SK-N-SH treated with all-trans-retinoic acid at 6 μM for 48 hours (cell line): Measurements from ENCODE around the gene TBC1D7.

Experiments
- ATAC-seq: fragments of 200-7000 bp; cut with Tn5 transposase; 3 replicates; pipeline ENCODE4 v1.9.1; 2020; ENCODE audit warnings: mild to moderate bottlenecking, moderate library complexity
- ARNTL ChIP-seq: fragments of 450-650 bp; formaldehyde crosslinking; IDR thresholded peaks from 2 replicates; pipeline ENCODE4 v1.5.0; 2020; ENCODE audit warnings: low read depth, mild to moderate bottlenecking, moderate library complexity, borderline replicate concordance
- BACH2 ChIP-seq: fragments of 250-450 bp; sonication (Bioruptor Pico); IDR thresholded peaks from 2 replicates; pipeline ENCODE4 v1.9.0; 2021; ENCODE audit warnings: mild to moderate bottlenecking, borderline replicate concordance
- CREB5 ChIP-seq: fragments of 250-450 bp; sonication (Bioruptor Pico); IDR thresholded peaks from 2 replicates; pipeline ENCODE4 v1.5.1; 2020; ENCODE audit warnings: low read depth, mild to moderate bottlenecking, moderate library complexity
- CSDC2 ChIP-seq: fragments of 250-450 bp; sonication (Bioruptor Pico); IDR thresholded peaks from 2 replicates; pipeline ENCODE4 v1.5.0; 2020; ENCODE audit warnings: mild to moderate bottlenecking, moderate library complexity
- CSRNP3 ChIP-seq: fragments of 250-450 bp; sonication (Bioruptor Pico); IDR thresholded peaks from 2 replicates; pipeline ENCODE4 v1.5.1; 2021; ENCODE audit warnings: mild to moderate bottlenecking, moderate library complexity
- ESRRG ChIP-seq: fragments of 250-450 bp; sonication (Bioruptor Pico); IDR thresholded peaks from 2 replicates; pipeline ENCODE4 v1.6.1; 2021; ENCODE audit warnings: mild to moderate bottlenecking
- GLIS3 ChIP-seq: fragments of 250-450 bp; sonication (Bioruptor Pico); IDR thresholded peaks from 2 replicates; pipeline ENCODE4 v1.5.0; 2020; ENCODE audit warnings: mild to moderate bottlenecking, moderate library complexity
- ISL1 ChIP-seq: fragments of 250-450 bp; sonication (Bioruptor Pico); IDR thresholded peaks from 2 replicates; pipeline ENCODE4 v2.1.2; 2022; ENCODE audit warnings: mild to moderate bottlenecking, moderate library complexity
- OSR1 ChIP-seq: fragments of 250-450 bp; sonication (Bioruptor Pico); IDR thresholded peaks from 2 replicates; pipeline ENCODE4 v1.8.0; 2022; ENCODE audit warnings: moderate library complexity, mild to moderate bottlenecking, inconsistent platforms
- PATZ1 ChIP-seq: fragments of 250-450 bp; sonication (Bioruptor Pico); IDR thresholded peaks from 2 replicates; pipeline ENCODE4 v1.8.0; 2020; ENCODE audit warnings: mild to moderate bottlenecking, moderate library complexity, borderline replicate concordance
- POU6F1 ChIP-seq: fragments of 250-450 bp; sonication (Bioruptor Pico); IDR thresholded peaks from 2 replicates; pipeline ENCODE4 v1.8.0; 2021; ENCODE audit warnings: low read depth, mild to moderate bottlenecking, moderate library complexity, borderline replicate concordance
- PPARA ChIP-seq: fragments of 250-450 bp; sonication (Bioruptor Pico); IDR thresholded peaks from 2 replicates; pipeline ENCODE4 v1.5.0; 2020; ENCODE audit warnings: mild to moderate bottlenecking, borderline replicate concordance
- SNAI2 ChIP-seq: fragments of 250-450 bp; sonication (Bioruptor Pico); IDR thresholded peaks from 2 replicates; pipeline ENCODE4 v1.5.0; 2020; ENCODE audit warnings: mild to moderate bottlenecking, moderate library complexity
- TCF4 ChIP-seq: fragments of 250-450 bp; sonication (Bioruptor Pico); IDR thresholded peaks from 2 replicates; pipeline ENCODE4 v1.8.0; 2021; ENCODE audit warnings: mild to moderate bottlenecking, moderate library complexity, borderline replicate concordance
- TOX ChIP-seq: fragments of 250-450 bp; sonication (Bioruptor Pico); IDR thresholded peaks from 2 replicates; pipeline ENCODE4 v1.8.0; 2021; ENCODE audit warnings: mild to moderate bottlenecking, moderate library complexity, borderline replicate concordance
- ZC3H10 ChIP-seq: fragments of 250-450 bp; sonication (Bioruptor Pico); IDR thresholded peaks from 2 replicates; pipeline ENCODE4 v1.5.1; 2021; ENCODE audit warnings: mild to moderate bottlenecking, moderate library complexity
- ZFP30 ChIP-seq: fragments of 450-650 bp; formaldehyde crosslinking; IDR thresholded peaks from 2 replicates; pipeline ENCODE4 v1.5.0; 2022; ENCODE audit warnings: mild to moderate bottlenecking, moderate library complexity
- ZNF565 ChIP-seq: fragments of 450-650 bp; formaldehyde crosslinking; conservative IDR thresholded peaks from 2 replicates; pipeline ENCODE4 v1.5.0; 2020; ENCODE audit warnings: low read depth, mild to moderate bottlenecking, moderate library complexity
- ZNF70 ChIP-seq: fragments of 450-650 bp; formaldehyde crosslinking; IDR thresholded peaks from 2 replicates; pipeline ENCODE4 v1.5.0; 2020; ENCODE audit warnings: mild to moderate bottlenecking, moderate library complexity
- ZNF8 ChIP-seq: fragments of 450-650 bp; formaldehyde crosslinking; IDR thresholded peaks from 2 replicates; pipeline ENCODE4 v1.5.0; 2020; ENCODE audit warnings: mild to moderate bottlenecking, moderate library complexity

The TBC1D7 gene

GRCh38 chr6:13268913-13269518 is 59.3 kb downstream of the TBC1D7 start:
- no peak for TF ChIP-seq ZFP30

GRCh38 chr6:13267142-13267651 is 61.1 kb downstream of the TBC1D7 start:
- ATAC-seq: no peak

More at GRCh38 chr6:13268913-13269518, 59.3 kb downstream of the TBC1D7 start:
- ATAC-seq: no peak

GRCh38 chr6:13263669-13264068 is 64.7 kb downstream of the TBC1D7 start:
- ATAC-seq: no peak
- TF ChIP-seq ISL1 (CRISPR knock-in tag): no peak
- no peak for TF ChIP-seq ZNF70 (CRISPR knock-in tag)
- TF ChIP-seq BACH2 (CRISPR knock-in tag): no peak
- no peak for TF ChIP-seq ZNF8
- TF ChIP-seq ESRRG (CRISPR knock-in tag): no peak
- no peak for TF ChIP-seq TOX

More at GRCh38 chr6:13267142-13267651, 61.1 kb downstream of the TBC1D7 start:
- no peak for TF ChIP-seq CREB5 (CRISPR knock-in tag)
- no peak for TF ChIP-seq ZC3H10 (CRISPR knock-in tag)
- no peak for TF ChIP-seq ZFP30
- TF ChIP-seq TOX: no peak
- TF ChIP-seq ARNTL (CRISPR knock-in tag): no peak

- no peak for TF ChIP-seq POU6F1 (CRISPR knock-in tag)
- TF ChIP-seq ESRRG (CRISPR knock-in tag): no peak
- no peak for TF ChIP-seq GLIS3 (CRISPR knock-in tag)
- no peak for TF ChIP-seq SNAI2 (CRISPR knock-in tag)
- TF ChIP-seq ISL1 (CRISPR knock-in tag): no peak
- no peak for TF ChIP-seq ZFP30
- TF ChIP-seq OSR1 (CRISPR knock-in tag): no peak
- no peak for TF ChIP-seq PPARA
- TF ChIP-seq ZNF8: no peak
- no peak for TF ChIP-seq CSRNP3 (CRISPR knock-in tag)
- TF ChIP-seq PATZ1 (CRISPR knock-in tag): no peak
- TF ChIP-seq TOX: no peak
- no peak for ATAC-seq
Measured at GRCh38 chr6:13262302-13263230, 65.8 kb downstream of the TBC1D7 start.

GRCh38 chr6:13261464-13261994 is 66.8 kb downstream of the TBC1D7 start:
- ATAC-seq: no peak
- TF ChIP-seq CSDC2 (CRISPR knock-in tag): no peak
- TF ChIP-seq POU6F1 (CRISPR knock-in tag): no peak
- TF ChIP-seq OSR1 (CRISPR knock-in tag): no peak
- no peak for TF ChIP-seq BACH2 (CRISPR knock-in tag)
- no peak for TF ChIP-seq TCF4
- TF ChIP-seq CREB5 (CRISPR knock-in tag): no peak
- TF ChIP-seq ESRRG (CRISPR knock-in tag): no peak
- no peak for TF ChIP-seq ZC3H10 (CRISPR knock-in tag)
- TF ChIP-seq ZNF70 (CRISPR knock-in tag): no peak
- TF ChIP-seq ZNF565 (CRISPR knock-in tag): no peak
